CD4-positive, alpha-beta T cell treated with Interleukin-6 at 100 ng/mL for 8 hours (primary cell): ENCODE data around the gene KRIT1.

Experiments
- DNase-seq: peaks from one replicate; pipeline ENCODE4 v3.0.0-alpha.2; 2020; ENCODE audit warnings: mixed read lengths, low spot score

Gene KRIT1

DNA sequence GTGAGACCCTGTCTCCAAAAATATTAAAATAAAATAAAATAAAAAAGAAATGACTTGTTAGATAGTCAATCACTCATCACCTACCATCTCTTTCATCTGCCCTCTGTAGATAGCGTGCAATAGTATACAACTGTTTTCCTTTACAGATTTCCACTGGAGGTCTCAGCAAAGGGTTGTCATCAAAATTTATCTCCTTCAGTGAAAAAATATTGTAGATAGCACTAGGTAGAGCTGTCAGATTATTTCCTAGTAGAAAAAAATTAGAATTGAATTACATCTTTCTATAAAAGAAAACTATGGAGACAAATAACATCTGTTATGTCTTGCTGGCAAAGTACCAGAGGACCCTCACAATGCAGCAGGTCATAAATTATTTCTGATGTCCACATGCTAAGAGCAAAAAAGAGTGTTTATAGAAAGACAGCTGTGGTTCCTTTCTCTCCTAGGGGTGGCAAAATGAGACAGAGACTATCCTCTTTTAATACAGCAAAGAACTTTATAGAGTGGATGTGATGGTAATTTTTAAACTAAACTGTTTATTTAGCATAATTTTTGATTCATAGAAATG is 95.2 kb downstream of the KRIT1 start:
- DNase-seq, result no peak

GRCh38 chr7:92149736-92150239 is 95.9 kb downstream of the KRIT1 start:
- DNase-seq, result no peak
